NCI-H2196 treated with DMSO at 0.1 percent for 48 hours (cell line): ENCODE results near the gene KNTC1.
"Not testable (repeated sequence)": the region's sequence is repeated elsewhere in the genome, so short reads cannot be mapped to it uniquely, and the experiment has no call there.

Source experiments
- DNase-seq: peaks from one replicate; lab custom pipeline; 2025; ENCODE audit not compliant: unreplicated experiment; lab: John Stamatoyannopoulos, UW

KNTC1 gene

DNA sequence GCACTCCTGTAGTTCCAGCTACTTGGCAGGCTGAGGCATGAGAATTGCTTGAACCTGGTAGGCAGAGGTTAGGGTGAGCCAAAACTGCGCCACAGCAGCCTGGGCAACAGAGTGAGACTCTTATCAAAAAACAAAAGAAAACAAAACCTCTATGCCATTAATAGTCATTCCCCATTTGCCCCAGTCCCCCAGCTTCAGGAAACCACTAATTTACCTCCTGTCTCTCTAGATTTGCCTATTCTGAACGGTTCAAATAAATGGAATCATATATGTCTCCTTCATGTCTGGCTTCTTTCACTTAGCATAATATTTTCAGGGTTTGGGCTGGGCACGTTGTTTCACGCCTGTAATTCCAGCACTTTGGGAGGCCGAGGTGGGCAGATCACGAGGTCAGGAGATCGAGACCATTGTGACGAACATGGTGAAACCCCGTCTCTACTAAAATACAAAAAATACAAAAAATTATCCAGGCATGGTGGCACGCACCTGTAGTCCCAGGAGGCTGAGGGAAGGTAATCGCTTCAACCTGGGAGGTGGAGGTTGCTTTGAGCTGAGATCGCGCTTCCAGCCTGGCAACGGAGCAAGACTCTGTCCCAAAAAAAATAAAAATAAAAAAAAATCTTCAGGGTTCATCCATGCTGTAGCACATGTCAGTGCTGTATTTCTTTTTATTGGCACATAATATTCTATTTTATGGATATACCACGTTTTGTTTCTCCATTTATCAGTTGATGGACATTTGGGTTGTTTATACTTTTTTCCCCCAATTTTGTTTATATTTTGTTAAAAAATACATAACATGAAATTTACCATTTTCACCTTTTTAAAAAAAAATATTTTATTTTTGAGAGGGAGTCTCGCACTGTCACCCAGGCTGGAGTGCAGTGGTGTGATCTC lies 31.9 kb downstream of the KNTC1 start:
- DNase-seq: no peak

DNA sequence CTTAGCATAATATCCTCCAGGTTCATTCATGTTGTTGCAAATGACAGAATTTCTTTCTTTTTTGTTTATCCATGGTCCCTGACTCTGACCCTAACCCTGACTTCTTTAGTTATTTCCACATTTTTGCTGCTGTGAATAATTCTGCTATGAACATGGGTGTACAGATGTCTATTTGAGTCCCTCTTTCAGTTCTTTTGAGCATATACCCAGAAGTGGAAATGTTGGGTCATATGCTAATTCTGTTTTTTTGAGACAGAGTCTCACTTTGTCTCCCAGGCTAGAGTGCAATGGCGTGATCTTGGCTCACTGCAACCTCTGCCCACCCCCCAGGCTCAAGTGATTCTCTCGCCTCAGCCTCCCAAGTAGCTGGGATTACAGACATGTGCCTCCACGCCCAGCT lies 33.1 kb downstream of the KNTC1 start:
- no peak for DNase-seq

DNA sequence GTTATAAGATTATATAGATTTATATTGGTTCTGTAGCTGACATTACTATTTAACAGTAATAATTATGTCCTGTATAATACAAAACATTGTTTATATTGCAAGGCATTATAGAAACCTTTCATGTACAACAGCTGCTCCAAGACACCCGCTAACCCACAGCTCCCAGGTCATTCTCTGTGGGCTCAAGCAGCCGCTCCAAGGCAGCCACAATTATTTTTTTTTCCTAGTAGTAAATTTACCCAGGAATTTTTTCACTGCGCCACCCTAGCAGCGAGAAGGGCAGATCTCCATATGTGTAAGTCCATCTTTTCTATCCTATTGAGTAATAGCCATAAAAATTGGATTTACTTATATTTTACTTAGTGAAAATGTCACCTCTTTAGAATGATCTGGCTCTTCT lies 36.3 kb downstream of the KNTC1 start:
- DNase-seq: no peak

DNA sequence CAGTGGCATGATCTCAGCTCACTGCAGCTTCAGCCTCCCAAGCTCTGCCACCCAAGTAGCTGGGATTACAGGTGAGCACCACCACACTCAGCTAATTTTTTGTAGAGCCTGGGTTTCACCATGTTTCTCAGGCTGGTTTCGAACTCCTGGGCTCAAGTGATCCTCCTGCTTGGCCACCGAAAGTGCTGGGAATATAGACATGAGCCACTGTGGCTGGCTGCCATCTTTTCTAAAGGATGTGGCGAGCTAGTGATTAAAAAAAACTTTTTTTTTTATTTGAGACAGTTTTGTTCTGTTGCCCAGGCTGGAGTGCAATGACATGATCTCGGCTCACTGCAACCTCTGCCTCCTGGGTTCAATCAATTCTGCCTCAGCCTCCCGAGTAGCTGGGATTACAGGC lies 39.8 kb downstream of the KNTC1 start:
- not testable (repeated sequence) for DNase-seq

DNA sequence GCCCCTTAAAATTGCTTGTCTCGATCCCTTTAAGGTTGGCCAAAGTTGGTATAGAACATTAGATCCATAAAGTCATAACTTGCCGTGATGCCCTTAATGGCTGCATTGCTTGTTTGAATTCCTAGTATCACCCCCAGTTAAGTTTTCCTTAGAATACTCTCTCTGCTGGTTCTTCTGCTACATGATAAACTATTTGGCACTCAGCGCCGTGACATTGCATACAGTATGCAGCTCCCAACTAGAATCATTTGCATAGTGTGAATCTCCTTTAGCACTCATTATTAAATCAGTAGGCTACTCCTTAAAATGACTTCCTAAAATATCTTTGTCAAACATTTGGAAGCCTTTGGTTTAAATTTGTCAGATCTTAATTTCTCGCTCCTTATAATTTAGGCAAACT lies 42.2 kb downstream of the KNTC1 start:
- no peak for DNase-seq

DNA sequence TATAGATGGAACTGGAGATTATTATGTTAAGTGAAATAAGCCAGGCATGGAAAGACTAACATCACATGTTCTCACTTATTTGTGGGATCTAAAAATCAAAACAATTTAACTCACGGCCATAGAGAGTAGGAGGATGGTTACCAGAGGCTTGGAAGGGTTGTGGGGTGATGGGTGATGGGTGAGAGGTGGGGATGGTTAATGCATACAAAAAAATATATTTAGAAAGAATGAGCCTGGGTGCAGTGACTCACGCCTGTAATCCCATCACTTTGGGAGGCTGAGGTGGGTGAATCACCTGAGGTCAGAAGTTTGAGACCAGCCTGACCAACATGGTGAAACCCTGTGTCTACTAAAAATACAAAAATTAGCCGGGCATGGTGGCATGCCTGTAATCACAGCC lies 43.0 kb downstream of the KNTC1 start:
- DNase-seq: not testable (repeated sequence)

DNA sequence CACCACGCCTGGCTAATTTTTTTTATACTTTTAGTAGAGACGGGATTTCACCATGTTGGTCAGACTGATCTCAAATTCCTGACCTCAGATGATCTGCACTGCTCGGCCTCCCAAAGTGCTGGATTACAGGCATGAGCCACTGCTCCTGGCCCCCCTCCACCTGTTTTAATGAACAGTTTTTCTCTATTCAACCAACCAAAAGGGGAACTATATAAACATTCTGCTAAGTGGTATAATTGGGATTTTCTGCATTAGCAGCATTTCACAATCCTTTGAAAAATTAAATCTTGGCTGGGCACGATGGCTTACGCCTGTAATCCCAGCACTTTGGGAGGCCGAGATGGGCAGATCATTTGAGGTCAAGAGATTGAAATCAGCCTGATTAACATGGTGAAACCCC lies 44.8 kb downstream of the KNTC1 start:
- DNase-seq: no peak

DNA sequence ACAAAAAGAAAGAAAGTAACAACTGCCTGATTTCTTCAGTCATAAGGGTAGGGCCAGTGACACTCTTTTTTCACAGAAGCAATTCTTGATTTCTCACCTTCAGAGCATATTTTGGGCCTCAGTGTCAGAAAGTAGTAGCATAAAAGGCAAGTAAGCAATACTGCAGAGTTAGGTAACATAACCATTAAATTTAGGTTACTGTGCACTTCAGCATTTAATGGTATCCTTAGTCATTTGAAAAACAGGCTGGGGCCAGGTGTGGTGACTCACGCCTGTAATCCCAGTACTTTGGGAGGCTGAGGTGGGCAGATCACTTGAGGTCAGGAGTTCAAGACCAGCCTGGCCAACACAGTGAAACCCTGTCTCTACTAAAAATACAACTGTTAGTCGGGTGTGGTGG lies 56.2 kb downstream of the KNTC1 start:
- DNase-seq: not testable (repeated sequence)

DNA sequence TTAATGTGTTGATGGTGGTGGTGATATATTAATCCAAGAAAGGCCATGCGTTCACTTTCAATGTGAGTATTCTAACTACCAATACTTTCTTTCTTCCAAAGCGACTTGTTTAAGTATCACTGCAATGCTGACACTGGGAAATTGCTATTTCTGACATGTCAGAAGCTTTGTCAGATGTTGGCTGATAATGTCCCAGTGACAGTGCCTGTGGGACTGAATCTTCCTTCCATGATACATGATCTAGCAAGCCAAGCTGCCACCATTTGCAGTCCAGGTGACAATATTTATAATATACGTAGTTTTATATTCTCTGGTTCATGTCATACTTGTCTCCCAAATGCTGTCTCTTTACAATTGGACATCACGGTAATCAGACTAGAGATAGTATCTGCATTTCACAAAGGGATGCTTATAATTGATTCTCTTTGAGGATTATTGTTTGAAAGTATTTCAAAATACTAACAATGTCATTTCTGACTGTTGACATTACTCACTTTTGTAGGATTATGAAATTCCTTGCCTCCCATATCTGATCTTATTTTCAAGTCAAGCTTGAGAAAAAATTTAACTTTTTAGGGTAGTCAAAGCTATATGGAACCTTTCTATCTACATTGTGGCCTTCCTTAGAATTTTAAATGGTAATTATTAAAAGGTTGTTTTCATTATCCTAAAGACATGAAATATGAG lies 57.3 kb downstream of the KNTC1 start:
- no peak for DNase-seq

DNA sequence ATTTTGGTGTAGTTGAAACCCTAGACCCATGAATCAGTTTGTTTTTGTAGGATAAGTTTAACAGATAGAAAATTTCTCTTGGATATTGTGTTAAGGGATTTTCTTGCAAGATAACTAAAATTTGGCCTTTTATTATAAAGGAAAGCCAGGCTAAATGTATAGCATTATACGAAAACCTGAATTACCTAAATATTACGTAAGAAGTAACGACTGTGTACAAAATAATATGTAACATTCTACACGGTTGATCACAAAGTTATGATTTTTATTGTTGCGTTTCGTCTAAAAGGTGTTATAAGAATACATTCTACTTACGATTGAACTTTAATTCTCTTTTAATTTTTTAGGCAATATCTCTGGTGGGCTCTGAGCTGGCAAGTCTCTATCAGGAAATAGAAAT lies 63.9 kb downstream of the KNTC1 start:
- DNase-seq: no peak

DNA sequence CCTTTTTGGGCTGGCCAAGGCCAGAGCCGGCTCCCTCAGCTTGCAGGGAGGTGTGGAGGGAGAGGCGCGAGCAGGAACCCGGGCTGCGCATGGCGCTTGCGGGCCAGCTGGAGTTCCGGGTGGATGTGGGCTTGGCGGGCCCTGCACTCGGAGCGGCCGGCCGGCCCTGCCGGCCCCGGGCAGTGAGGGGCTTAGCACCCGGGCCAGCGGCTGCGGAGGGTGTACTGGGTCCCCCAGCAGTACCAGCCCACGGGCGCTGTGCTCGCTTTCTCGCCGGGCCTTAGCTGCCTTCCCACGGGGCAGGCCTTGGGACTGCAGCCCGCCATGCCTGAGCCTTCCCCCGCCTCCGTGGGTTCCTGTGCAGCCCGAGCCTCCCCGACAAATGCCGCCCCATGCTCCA lies 64.9 kb downstream of the KNTC1 start:
- not testable (repeated sequence) for DNase-seq

DNA sequence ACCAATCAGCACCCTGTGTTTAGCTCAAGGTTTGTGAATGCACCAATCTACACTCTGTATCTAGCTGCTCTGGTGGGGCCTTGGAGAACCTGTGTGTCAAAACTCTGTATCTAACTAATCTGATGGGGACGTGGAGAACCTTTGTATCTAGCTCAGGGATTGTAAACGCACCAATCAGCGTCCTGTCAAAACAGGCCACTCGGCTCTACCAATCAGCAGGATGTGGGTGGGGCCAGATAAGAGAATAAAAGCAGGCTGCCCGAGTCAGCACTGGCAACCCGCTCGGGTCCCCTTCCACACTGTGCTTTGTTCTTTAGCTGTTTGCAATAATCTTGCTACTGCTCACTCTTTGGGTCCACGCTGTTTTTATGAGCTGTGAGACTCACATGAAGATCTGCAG lies 65.5 kb downstream of the KNTC1 start:
- not testable (repeated sequence) for DNase-seq

DNA sequence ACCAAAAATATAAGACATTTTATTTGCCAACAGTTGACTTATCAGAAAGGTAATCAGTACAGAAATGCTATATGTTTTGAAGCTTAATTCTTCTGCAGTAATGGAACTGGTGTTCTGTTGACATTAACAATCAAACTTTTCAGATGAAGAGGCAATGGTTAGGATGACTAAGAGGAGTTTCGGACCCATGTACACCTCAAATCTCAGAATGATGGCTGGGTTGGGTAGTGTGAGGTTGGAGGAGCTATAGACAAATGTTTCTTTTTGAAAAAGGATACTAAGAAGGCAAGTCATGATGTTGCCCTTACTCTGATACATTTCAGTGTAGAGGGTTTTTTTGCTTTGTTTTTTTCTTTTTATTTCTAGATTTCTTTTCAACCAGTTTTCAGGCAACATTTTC lies 66.9 kb downstream of the KNTC1 start:
- DNase-seq: no peak

DNA sequence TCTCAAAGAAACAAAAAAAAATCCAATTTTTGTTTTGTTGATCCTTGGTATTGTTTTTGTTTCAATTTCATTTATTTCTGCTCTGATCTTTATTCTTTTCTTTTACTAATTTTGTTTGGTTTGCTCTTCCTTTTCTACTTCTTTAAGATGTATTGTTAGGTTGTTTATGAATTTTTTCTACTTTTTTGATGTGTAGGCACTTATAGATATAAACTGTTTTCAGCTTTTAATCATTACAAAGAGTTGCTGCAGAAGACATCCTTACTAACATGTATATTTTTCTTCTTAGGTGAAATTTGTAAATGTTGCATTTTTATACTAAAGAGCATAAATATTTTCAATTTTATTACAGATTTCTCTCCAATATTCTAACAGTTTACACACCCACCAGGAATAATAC lies 69.8 kb downstream of the KNTC1 start:
- no peak for DNase-seq

DNA sequence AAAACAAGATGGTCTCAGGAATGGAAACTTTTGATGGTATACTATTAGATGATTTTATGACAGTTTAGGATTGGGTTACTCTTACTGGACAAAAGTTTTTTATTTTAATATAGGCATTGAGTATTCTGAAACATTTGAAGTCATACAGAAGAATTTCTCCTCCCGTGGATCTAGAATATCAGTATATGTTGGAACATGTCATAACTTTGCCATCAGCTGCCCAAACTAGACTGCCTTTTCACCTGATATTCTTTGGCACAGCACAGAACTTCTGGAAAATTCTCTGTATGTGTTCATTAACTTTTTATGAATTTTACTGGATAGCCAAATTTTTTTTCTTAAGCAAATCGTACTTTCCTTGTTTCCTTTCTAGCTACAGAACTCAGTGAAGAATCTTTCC lies 75.4 kb downstream of the KNTC1 start:
- no peak for DNase-seq

DNA sequence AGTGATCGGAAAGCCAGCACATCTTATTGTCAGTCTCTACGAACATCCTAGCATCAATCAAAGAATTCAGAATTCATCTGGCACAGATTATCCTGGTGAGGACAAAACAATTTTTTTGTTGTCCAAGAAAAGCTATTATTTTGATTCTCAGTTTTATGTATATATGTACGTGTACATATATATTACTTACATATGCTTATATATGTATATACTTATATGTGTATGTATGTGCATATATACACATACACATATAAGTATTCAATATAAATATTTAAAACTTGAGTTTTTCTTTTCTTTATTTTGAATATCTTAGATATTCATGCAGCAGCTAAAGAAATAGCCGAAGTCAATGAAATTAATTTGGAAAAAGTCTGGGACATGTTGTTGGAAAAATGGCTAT lies 77.9 kb downstream of the KNTC1 start:
- DNase-seq: no peak

DNA sequence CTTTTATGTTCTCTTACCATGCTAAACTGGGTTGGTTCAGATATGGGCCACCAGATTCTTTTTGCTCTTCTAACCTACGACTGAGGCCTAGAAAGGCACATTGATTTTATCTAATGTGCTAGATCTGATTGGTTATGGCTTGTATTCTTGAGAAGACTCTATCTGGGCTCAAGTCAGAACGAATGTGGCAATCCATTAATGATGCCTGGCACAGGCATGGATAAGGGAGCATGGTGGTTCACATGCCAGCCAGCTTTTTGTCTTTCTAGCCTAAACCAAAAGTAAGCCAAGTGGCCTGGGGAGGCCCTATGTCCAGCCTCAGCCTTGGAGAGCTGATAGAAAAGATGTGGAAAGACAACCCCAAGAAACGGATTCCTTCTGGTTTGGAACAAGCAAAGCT lies 82.7 kb downstream of the KNTC1 start:
- DNase-seq: no peak

DNA sequence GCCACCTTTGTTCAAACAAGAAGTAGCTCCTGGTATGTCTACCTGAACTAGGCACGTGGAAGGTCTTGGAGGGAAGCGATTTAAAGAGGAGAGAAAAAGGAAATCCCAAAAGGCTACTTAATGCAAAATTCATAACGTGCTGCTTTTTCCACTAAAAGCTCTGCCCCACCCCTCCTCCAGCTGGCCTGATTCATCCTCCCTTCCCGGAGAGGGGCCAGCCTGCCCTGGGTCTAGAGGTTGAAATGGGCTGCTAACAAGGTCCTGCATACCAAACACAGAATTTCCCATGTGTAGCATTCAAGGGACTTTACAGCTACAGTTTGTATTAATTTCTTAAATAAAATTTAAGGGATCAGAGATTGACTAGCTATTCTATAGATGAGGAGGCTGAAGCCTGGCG lies 83.2 kb downstream of the KNTC1 start:
- no peak for DNase-seq

DNA sequence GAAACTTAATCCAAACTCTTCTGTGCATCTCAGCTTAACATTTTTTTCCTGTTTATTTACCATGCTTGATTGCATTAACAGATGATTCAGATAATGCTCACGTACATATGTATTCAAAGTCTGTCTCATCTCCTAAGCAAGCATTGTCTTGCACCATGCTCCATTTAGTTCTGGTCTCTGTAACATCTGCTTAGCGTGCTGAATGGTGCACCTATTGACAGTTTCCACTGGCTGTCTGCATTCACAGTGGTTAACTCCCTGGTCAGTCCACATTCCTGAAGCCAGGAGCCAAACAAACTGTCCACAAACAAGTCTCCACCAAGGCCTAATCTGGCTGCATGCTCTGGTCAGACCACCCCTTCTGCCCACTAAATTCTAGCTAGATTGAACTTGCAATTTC lies 83.9 kb downstream of the KNTC1 start:
- no peak for DNase-seq

DNA sequence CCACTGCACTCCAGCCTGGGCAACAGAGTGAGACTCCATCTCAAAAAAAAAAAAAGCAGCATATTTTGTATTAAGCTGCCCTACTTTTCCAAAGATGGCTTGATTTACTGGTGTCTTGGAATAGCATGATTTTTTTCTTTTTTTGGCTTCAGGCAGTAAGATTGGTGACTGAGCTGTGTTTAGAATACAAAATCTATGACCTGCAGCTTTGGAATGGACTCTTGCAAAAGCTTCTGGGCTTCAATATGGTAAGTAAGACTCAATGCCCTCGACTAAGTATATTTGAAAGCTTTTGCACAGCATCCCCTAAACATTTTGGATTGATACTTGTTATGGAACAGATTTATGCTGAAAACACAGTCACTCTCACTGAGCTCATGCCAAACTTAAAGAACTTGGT lies 87.8 kb downstream of the KNTC1 start:
- no peak for DNase-seq

DNA sequence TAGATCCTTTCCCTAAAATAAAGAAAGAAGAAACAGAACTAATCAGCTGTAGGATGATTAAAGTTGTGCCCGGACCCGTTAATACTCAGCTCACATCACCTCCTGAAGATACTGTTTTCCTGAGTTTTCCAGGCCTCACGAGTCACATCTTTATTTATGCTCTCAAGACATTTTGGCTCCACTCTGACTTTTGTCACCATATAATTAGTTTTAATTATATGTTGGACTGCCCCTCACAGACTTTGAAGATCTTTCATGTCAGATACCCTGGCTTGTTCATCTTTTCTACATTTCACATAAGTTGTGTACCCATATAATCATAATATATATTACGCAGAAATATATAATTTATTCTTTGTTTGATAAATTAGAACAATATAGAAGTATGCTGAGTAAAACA lies 88.7 kb downstream of the KNTC1 start:
- no peak for DNase-seq

DNA sequence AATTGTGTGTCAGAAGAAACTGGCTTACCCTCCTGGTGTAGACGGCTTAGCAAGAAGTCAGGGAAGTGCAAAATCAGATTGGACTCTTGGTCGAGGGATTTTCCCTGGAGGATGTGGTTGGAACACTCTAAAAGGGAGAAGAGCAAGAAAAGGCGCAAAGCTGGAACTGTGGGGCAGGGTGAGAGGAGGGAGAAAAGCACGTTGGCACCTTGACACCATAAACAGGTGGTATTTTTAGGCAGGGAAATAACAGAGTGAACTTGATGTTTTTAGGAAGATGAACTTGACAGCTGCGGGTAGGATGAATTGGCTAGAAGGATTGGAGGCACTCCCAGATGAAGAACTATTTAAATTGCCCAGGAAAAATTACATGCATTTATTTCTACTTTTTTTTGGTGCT lies 108.4 kb downstream of the KNTC1 start:
- DNase-seq: no peak
